ENCODE data around the gene LCAT.
A peak's percentile ranks its signal among the peaks of the same experiment; 100 is the strongest.

Gene LCAT

DNA sequence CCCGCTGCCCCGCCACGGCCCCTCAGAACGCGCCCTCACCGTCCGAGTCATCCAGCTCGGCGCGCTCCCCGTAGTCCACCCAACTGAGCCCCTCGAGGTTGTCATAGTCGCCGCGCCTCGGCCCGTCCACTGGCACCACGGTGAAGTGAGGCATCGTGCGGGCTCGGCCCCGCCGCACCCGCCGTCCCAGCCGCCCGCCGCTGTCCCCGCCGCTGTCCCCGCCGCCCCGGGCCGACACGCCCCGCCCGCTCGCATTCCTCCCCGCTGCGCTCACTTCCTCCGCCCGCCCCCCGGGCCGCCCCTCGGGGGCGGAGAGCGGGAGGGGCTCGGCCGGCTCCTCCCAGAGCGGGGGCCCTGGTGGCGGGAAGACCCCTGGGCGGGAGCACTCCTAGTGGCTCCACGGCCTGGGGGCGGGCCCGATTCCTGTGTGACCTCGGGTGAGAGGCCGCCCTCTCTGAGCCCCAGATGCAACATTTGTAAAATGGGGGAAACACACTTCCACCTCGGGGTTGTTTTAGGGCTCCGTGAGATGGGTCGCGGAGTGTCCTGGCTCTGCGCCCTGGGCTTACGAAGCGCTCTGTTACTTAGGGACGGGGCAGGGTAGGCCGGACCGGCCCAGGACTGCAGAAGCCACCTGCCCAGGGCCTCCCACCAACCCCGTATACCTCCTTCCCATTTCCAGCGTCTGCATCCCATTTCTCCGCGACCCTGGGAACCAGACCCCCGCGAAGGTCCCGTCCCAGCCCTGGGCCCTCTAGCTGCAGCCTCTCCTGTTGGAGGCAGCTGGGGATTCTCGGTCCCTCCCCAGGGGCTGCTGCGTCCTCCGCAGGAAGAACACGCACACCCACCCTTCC lies 24.7 kb upstream of the LCAT start, which contains the start of gene SLC12A4:
TSS of gene SLC12A4 (minus strand) at position 238 of the 854 bp plus-strand sequence. CDS start at position 154, 84 bp downstream.
- DNase-seq = peak; percentile 94

DNA sequence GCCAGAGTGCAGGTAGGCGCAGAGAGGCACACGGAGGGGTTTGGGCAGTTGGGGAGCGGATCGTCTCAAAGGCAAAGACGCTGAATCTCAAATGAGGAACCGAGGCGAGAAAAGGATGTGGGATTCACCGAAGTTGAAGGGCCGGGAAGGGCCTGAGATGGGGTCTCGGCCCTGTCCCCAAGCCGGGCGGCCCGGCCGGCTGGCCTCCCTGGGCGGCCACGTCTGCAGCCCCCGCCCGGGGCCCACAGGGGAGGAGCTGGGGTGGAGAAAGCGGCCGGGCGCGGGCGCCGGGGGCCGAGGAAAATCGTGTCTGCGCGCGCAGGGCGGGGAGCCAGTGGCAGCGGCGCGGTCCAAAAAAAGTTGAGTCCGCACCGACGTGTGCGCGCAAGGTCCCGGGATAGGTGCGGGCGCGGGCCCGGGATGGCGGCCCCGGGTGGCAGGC lies 24.1 kb upstream of the LCAT start:
- peak; percentile 26 for DNase-seq

DNA sequence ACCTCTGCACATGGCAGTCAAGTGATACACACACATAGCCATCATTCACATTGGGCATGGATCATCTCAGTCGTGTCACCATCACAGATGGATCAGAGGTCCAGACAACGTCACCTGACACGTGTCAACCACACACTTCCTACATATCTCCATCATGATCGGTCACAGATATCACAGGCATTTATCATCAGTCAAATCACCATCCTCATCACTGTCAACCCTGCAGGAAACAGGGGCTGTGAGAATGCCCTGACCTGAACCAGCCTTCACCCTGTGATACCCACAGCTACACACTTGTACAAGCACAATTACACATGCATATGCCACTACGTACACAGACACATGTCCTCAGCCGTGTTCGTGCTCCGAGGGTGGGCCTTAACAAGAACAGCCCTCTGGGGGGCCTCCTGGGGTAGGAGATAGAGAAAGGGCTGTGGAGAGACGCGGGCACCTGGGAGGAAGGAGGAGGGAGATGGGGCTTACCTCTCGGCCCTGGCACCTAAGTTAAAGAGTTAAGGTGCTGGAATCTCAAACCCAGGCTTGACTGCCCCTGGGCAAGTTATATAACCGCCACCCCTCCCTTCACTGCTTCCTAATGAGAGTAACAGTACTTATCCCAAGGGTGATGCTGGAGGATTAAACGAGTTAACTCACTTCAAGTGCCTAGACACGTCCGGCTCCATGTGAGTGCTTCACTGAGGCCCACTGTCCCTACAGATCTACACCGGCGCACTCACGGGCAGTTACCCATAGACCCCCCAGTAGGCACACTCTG lies 23.4 kb upstream of the LCAT start:
- peak; percentile 22 for DNase-seq

DNA sequence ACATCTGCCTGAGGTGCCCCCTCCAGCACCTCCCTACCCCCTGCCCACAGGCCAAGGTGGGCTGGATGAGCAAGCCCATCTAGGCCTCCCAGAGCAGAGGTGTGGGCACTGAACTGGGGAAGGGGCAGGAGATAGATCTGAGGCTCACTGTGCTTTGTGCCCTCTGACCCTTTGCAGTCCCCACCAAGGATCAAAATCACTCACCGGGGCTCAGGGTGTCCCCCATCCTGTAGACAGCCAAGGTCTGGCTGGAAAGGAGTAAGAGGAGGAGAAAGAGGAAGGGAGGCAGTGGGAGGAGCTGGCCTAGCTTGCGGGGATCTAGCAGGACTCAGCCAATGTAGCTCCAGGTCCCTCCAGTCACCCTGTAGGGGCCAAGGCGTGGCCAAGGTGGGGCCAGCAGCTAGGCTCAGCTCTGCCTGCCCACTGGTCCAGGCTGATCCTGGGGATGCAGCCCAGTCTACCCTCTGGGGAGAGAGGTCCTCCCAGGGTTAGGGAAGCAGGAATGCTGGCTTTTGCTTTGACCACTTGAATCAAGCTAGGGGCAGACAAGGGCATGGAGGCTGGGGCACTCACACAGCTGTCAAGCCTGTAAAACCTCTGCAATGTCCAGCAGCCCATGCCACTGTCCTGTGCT lies 22.7 kb upstream of the LCAT start:
- peak; percentile 53 for DNase-seq

DNA sequence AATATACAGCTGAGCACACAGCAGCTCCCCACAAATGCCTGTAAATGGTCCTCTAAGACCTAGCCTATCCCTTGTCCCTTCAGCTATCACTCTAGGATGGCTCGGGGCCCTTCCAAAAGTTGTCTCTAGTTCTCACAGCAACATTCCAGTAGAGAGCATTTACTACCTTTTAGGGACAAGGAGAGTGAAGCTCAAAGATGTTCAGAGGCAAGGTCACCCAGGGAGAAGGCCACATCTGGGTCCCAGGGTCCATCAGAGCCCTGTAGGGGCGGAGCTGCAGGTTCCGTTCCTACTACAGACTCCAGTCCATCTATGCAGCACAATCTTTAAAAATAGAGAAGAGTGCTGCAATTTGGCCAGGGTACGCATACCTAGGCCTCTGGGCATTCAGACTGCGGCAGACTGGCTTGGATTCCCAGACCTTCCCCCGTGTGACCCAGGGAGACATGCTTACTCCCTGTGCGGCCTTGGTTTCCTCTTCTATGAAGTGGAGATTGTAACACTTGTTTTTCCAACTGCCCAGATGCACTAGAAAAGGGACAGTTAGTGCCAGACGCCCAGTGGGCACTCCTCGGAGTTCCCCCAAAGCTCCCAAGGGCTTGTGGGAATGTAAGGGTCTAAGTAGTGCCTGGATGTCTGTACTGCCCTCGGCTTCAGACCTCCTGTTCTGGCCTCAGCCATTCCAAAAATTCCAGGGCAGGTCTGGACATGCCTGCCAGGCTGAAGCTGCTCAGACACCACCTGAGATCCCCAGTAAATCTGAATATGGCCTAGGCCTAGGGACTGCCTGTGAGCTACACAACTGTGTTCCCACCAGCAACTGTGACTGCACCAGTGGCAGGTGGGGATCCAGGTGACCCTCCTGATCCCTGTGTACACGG lies 22.0 kb upstream of the LCAT start:
- DNase-seq = no peak

DNA sequence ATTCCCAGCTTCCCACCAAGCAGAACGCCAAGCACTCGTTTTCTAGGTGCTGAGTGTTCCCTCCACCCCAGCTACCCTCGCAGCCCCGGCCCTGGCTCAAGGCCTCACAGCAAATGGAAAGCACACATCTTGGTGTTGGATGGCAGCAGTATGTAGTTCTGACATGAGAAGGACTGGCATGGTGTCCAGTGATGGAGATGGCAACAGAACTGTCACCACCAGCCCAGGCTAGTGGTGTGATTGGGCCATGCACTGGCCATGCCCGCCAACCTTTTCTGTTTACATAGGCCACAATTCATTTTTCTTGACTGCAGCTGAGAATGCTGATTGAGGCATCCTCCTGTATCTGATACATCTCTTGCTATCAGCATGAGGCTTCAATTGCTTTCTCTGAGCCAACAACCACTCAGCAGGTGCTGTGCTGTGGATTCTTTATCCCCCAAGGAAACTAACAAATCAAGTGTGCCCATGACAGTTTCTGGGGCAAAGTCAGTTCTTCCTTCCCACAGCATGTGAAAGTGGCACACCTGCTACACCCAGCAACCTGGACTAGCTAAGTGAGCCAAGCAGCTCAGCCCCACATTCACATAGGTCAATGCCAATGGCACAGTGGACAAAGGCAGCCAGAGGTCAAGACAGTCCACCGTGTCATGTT lies 20.7 kb upstream of the LCAT start:
- no peak for DNase-seq

DNA sequence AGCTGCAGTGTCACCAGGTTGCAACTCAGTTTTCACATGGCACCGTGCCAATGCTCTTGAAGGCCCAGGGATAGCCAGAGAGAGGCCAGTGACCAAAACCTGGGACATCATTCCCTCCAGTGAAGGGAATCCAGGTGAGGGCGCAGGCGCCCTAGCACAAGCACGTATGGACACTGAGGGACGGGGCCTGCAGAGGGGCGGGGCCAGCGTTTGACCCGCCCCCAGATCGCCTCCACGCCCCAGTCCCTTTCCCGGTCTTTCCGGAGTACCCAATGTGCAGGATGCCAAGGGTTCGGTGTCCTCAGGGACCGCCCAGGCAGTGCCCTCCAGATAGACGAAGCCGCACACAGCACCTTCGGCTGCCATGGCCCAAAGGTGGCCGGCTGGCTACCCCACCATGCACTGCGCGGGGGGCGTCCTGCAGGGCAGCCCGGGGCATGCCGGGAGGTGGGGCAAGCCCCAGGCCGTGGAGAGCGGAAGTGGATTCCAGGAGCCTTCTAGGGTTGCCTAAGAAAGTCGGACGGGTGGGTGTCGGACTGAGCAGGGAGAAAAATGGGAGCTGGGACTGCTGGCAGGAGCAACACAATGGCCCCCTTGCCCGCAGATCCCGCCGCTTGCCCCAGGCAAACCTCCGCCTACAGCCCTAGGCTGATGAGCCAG lies 19.9 kb upstream of the LCAT start:
- no peak for DNase-seq

DNA sequence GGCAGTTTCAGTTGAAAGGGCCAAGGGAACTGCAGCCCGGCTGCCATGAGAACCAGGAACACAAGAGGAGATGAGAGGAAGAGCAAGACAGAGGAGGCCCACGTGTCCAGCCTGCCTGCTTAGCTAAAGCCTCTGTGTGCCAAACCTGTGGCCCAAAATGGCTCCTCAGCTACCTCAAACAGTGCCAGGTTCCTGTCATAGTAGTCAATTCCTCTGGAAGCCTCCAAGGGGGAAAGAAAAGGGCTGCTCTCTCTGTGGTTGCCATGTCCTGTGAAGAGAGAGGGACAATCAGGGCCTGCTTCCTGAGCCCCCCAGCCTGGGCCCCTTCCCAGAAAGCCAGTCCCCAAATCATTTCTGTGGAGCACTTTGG lies 19.4 kb upstream of the LCAT start:
- DNase-seq = no peak

DNA sequence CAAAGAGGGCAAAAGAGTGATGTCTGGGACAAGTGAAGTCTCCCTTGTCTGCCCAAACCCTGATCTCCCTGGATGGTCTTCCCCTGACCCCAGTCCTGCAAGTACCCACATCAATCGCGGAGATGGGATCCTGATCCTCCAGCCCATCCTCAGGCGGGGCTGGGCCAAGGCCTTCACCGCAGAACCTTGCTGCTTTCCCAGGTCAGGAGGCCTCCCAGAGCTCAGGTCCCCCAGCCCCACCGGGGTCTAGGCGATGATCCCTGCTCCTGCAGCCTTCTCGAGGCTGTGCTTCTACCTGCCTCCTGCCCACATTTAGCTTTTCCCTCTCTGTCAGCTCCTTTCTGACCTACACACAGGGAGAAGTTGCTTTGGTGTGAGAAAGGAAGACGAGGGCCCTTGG lies 18.2 kb upstream of the LCAT start:
- no peak for DNase-seq

DNA sequence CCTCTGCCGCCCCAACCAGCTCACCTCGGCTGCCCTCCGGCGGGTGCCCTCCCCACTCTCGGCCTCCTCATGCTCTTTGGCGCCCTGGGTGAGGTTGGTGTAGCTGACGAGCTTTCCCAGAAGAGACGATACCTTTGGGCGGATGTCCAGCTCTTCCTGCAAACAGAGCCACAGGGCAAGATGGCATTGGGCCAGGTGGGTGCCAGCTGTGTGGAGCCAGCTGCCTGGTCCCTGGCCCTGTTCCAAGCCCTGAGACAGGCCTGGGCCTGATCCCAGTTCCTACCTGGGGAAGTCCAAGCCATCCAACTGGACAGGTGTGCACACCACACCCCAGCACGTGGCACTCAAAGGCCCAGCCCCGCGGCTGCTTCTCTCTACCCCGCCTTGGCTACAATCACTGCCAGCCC lies 17.6 kb upstream of the LCAT start:
- no peak for DNase-seq

DNA sequence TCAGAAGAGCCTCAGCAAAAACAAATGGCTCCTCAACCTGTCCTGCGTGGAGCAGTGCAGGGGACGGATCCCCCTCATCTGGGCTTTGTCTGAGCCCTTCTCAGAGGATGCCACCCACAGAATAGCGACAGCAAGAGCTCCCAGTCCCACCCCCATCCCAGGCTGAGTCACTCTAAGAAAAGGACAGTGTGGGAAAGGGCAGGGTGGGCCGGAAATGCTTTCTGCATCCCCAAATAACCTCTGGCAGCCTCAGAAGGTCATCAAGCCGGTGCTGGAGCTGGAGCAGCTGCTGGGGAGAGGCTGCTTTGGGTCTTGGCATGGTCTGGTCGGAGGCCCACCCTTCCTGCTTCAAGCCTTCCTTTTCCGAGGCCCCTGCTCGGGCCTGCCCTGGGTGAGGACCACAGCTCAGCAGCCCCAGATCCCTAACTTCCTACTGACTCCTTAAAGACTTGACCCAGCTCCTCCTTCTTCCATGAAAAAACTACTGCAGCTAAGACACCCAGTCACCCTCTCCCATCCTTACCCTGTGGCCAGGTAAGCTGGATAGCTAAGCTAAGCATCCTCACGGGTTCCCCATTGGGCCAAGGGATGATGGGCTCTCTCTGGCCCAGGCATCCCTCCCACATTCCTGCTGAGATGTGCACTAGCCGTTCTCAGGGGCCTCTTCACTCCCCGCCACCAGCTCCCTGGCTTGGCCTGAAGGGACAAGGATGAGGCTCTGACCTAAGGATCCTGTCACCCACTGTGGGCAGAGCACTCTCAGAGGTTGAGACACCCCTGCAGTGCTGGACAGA lies 15.8 kb upstream of the LCAT start:
- DNase-seq = no peak

DNA sequence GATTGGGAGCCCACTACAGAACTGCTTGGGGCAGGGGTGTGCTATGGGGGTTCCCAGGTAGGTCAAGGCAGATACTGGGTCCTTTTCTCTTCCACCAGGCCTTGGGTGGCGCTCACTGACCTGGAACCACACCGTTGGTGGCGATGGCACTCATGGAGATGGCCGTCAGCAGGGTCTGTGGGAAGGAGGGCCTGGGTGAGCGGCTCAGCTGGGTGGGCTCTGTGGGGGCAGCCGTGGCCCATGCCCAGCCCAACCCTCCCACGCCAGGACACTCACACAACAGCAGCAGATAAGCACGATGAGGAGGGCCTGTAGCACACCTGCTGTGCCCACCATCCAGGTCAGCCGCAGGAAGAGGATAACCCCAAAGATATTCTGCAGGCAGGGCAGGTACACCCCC lies 13.7 kb upstream of the LCAT start:
- DNase-seq = no peak

DNA sequence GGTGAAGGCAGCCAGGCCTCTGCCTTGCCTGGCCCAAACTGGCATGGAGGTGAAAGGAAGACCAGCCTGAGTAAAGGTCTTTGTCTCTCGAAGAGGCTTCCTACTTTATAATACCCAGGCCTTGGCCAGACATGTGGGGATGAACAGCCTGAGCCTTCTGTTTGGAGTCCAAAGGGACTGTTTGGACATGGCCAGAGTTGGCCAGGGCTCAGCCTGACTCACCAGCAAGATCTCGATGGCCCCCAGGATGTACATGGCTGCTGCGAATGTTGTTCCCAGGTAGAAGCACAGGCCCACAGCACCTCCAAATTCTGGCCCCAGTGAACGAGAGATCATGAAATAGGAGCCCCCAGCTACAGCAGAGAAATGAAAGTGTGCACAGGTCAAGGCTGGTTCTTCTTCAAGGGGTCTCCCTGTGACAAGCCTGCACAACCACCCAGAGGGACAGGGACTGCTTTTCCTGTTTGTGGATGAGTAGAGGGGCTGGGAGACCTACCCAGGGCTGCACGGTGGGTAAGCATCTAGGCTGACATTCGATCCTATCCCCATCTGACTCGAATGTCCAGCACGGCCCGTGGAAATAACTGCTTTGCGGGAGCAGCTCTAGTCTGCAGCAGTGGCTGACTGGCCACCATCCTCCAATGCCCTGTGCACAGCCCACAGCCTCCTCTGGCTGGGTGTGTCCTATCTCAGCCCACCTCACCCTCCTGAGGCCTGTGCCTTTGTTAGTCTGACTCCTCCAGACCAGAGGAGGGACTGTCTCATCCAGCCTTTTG lies 10.7 kb upstream of the LCAT start:
- no peak for DNase-seq

DNA sequence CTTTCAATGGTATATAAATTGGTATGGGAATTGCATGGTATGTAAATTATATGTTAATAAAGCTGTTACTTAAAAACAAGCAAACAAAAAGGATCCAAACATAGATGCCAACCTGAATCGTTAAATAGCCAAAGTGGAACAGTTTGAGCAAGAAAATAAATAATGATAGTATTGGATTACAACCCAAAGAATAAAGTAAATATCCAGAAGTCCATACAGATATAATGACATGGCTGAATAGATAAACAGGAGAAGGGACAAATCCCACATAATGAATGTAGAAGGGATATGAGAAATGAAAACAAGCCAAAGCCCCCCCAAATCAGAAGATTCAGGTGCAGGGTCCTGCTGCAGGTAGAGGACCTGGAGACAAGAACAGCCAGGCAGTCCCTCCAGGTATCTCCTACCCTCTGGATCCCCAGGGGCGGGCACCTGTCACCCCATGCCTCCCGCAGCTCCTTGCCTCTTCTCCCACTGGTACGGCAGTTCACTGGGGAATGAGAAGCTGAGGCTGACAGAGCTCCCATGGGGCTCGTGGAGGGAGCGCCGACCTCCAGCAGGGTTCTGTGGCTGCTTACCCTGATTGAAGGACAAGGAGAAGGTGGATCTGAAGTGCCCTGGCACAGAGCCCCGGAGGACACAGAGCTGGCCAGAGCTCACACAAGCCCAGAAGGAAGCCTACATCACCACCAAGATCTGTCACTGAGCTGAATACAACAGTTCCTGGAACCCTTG lies 9.9 kb upstream of the LCAT start:
- DNase-seq = no peak

DNA sequence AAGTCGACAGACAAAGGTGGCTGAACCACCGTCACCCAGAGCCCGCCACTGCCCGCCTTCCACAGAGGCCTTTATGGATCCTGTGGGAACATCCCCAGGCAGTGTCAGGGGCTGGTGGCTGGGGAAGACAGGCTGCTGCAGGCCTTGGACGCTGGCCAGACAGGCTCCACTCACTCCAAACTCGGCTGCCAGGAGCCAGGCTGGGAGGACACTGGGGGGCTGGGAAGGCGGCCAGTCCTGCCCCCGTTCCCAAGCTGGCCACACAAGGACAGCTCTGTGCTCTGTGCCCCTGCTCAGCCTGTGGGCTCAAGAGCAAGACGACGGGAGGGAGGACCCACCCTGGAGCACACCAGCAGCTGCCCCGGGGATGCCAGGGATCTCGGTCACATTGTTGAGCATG lies 7.6 kb upstream of the LCAT start:
- DNase-seq = no peak

DNA sequence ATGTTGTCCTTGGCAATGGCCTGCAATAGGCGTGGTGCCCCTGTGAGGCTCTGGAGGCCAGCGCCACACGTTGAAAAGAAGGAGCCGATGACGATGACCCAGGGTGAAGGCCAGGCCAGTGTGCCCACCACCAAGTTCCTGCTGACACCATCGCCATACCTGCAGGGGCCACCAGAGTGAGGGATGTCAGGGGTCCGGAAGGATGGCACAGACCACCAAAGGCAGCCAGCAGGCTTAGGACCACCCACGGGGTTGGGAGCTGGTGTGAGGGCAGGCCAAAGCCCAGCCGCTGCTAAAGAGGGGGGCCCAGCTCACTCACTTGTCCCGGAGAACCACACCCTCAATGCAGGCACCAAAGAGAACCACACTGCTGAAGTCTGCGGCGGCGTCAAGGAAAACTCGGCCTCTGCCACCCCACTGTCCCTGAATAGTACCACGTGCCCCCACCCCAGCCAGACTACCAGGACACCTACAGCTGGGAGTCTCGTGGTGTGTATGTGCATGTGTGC lies 6.5 kb upstream of the LCAT start:
- no peak for DNase-seq

DNA sequence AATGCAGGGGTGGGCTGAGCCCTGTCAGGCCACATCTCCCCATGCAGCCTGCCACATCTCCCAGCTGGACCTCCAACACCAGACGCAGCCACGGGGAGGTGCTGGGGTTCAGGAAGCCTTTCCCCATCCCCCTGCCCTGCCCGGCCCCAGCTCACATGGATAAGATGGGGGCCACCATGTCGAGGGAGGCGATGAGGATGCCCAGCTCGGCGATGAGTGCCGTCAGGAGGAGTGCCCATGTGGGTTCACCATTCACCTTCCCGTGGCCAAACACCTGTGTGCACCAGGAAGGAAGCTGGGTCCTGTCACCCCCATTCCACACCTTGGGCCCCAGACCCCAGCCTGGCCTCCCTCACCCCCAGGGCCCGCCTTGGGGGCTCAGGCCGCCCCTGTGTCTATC lies 5.7 kb upstream of the LCAT start:
- DNase-seq = no peak

DNA sequence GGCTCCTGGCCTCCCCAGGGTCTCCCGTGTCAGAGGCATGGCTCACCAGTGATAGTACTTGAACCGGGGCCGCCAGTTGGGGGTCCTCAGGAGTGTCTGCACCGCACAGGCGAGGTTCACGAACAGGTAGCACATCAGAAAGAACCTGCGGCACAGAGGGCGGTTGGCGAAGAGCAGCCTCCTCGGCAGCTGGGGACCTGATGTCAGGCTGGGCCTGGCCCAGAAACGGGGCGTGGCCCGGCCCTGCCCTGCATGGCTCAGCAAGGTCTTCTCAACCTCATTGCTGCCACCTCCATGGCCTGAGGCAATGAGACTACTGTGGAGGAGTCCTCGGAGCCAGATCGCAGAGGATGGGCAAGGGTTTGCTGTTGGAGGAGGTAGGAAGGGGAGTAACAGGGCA lies 4.1 kb upstream of the LCAT start:
- no peak for DNase-seq

Measured in hematopoietic multipotent progenitor cell treated with erythropoietin and hydrocortisone succinate and interleukin-3 and kit ligand, for 8 days (in vitro differentiated cells).